T-helper 2 cell treated with Interferon-gamma antibody and Interleukin-4, amounts not matched to agents 100 ng/mL and 5 ng/mL, for 36 hours (primary cell): ENCODE results near the gene GLI1. TPM values are rescaled to one million over a fixed set of nuclear protein-coding genes. Genes with fewer than 3 reads are reported as not detected.

ENCODE experiments used
- intact Hi-C: fragments of 100-400 bp; cut with micrococcal nuclease; formaldehyde crosslinking; loops from one replicate; pipeline ENCODE4 v1.15.1; 2023
- total RNA-seq: library from RNA; stranded (reverse); gene quantifications from 2 replicates; pipeline ENCODE4 v1.2.3, GENCODE V29; 2022

GLI1 gene
- total RNA-seq, 1 donor from 2014 or later, result 2.2 TPM

GRCh38 chr12:57460468-57460784 lies 841 bp downstream of the GLI1 start:
- intact Hi-C loops, result loop anchor here (5.0 kb wide), 1 partner anchor 162 kb away; no protein-coding TSS in a partner anchor

- intact Hi-C loops, result loop anchor here (5.0 kb wide), 1 partner anchor 161 kb away; no protein-coding TSS in a partner anchor
These were observed 1.3 kb downstream of the GLI1 start for GRCh38 chr12:57460841-57461275.

- intact Hi-C loops, result loop anchor here (5.0 kb wide), 1 partner anchor 161 kb away; no protein-coding TSS in a partner anchor
These were observed 1.8 kb downstream of the GLI1 start for GRCh38 chr12:57461276-57461916.

GRCh38 chr12:57461917-57462250 lies 2.3 kb downstream of the GLI1 start:
- intact Hi-C loops, result loop anchor here (1.0 to 5.0 kb wide), 5 partner anchors 15 to 199 kb away; no protein-coding TSS in a partner anchor

GRCh38 chr12:57462251-57462911 lies 2.8 kb downstream of the GLI1 start:
- intact Hi-C loops, result loop anchor here (1.0 to 5.0 kb wide), 5 partner anchors 15 to 200 kb away; no protein-coding TSS in a partner anchor

- intact Hi-C loops, result loop anchor here (1.0 to 5.0 kb wide), 5 partner anchors 14 to 200 kb away; no protein-coding TSS in a partner anchor
These were observed 3.3 kb downstream of the GLI1 start for GRCh38 chr12:57462912-57463253.

GRCh38 chr12:57464569-57464968 lies 5.0 kb downstream of the GLI1 start:
- intact Hi-C loops, result loop anchor here (5.0 kb wide), 1 partner anchor 158 kb away; no protein-coding TSS in a partner anchor

- intact Hi-C loops, result no loop called here
These were observed 5.6 kb downstream of the GLI1 start for GRCh38 chr12:57465030-57465746.

- intact Hi-C loops, result no loop called here
These were observed 6.3 kb downstream of the GLI1 start for GRCh38 chr12:57465747-57466505.

GRCh38 chr12:57467212-57467874 lies 7.8 kb downstream of the GLI1 start:
- intact Hi-C loops, result no loop called here

GRCh38 chr12:57467915-57468314 lies 8.3 kb downstream of the GLI1 start:
- intact Hi-C loops, result no loop called here

- intact Hi-C loops, result no loop called here
These were observed 9.9 kb downstream of the GLI1 start for GRCh38 chr12:57469296-57470164.

- intact Hi-C loops, result no loop called here
These were observed 10.8 kb downstream of the GLI1 start for GRCh38 chr12:57470286-57470969.

- intact Hi-C loops, result no loop called here
These were observed 11.5 kb downstream of the GLI1 start for GRCh38 chr12:57470970-57471656.

- intact Hi-C loops, result no loop called here
These were observed 12.1 kb downstream of the GLI1 start for GRCh38 chr12:57471661-57472060.

- intact Hi-C loops, result no loop called here
These were observed 12.8 kb downstream of the GLI1 start for GRCh38 chr12:57472391-57472790.

GRCh38 chr12:57473392-57473791 lies 13.8 kb downstream of the GLI1 start:
- intact Hi-C loops, result no loop called here

GRCh38 chr12:57473886-57474285 lies 14.3 kb downstream of the GLI1 start:
- intact Hi-C loops, result no loop called here

- intact Hi-C loops, result no loop called here
These were observed 14.8 kb downstream of the GLI1 start for GRCh38 chr12:57474430-57474829.
